Endothelial cell of umbilical vein (primary cell): ENCODE results near the gene MAP1LC3B.

ENCODE experiments used
- CTCF ChIP-seq, 2 donors: IDR thresholded peaks; 1 replicate in 1 of 2; 2 replicates in 1 of 2; pipeline ENCODE4 v1.5.1; 2011; ENCODE audit warnings: low read length in 2 of 2, mild to moderate bottlenecking in 2 of 2, moderate library complexity in 2 of 2, control low read depth in 1 of 2, inconsistent platforms in 1 of 2, low read depth in 1 of 2; ENCODE audit not compliant: insufficient read depth in 1 of 2; ENCODE audit errors: extremely low read depth in 1 of 2
- MAX ChIP-seq: IDR thresholded peaks from 2 replicates; pipeline ENCODE4 v1.6.1; 2011; ENCODE audit not compliant: insufficient read depth, insufficient read length
- POLR2A ChIP-seq: IDR thresholded peaks from 2 replicates; pipeline ENCODE4 v1.6.1; 2012; ENCODE audit warnings: low read depth, mild to moderate bottlenecking, control low read depth, low read length

DNA sequence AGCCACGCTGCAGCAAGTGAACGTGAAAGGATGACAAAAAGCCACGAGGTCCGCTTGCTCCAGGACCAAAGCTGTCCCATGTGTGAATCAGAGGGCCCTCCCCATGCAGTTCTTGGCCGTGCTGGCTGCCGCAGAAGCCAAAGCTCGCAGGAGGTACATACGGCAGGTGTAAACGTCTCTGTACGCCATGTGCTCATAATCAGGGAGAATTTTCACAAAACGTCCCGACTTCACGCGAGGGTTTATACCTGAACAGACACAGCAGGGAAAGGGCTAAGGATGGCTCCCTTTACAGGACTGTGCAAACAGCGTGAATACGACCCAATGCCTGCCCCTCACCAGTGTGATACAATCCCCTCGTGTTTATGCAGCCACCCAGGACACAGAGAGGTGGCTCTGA, 33.9 kb upstream of the MAP1LC3B start:
- TF ChIP-seq CTCF (IDR thresholded peaks at IDR 0.05; ENCODE audit: extremely low read depth in 1 of 2, insufficient read depth in 1 of 2, low read depth in 1 of 2, low read length in 2 of 2) (no peak), POLR2A (no peak), MAX (no peak)
